Memory B cell (primary cell): ENCODE measurements around the gene CRLF1.
"Not testable (repeated sequence)": the region's sequence is repeated elsewhere in the genome, so short reads cannot be mapped to it uniquely, and the experiment has no call there.

ENCODE experiments used
- ATAC-seq: fragments of 150-1000 bp; cut with Tn5 transposase; 2 replicates; pipeline ENCODE4 v1.10.0; 2021; ENCODE audit warnings: low read depth, mild to moderate bottlenecking, moderate library complexity
- DNase-seq, 2 donors: peaks; one replicate each; pipeline ENCODE4 v3.0.0; 2022; ENCODE audit warnings: low spot score in 2 of 2
- H3K27ac Mint-ChIP-seq: one replicate; pipeline ENCODE4 v1.8.0; 2022; ENCODE audit warnings: mild to moderate bottlenecking, moderate library complexity, mixed read lengths
- H3K27me3 Mint-ChIP-seq: one replicate; pipeline ENCODE4 v1.8.0; 2022; ENCODE audit warnings: mixed read lengths
- H3K36me3 Mint-ChIP-seq: one replicate; pipeline ENCODE4 v1.8.0; 2022; ENCODE audit warnings: mild to moderate bottlenecking, mixed read lengths
- H3K4me1 Mint-ChIP-seq: one replicate; pipeline ENCODE4 v1.8.0; 2022; ENCODE audit warnings: mixed read lengths
- H3K4me3 Mint-ChIP-seq: one replicate; pipeline ENCODE4 v1.8.0; 2022; ENCODE audit warnings: mild to moderate bottlenecking, moderate library complexity, mixed read lengths
- H3K9me3 Mint-ChIP-seq: one replicate; pipeline ENCODE4 v1.8.0; 2022; ENCODE audit warnings: mixed read lengths

The CRLF1 gene

GRCh38 chr19:18608102-18608804 is 1.7 kb upstream of the CRLF1 start:
- H3K9me3 Mint-ChIP-seq = no peaks in the 10 kb centered on the region
- no peaks in the 10 kb centered on the region for H3K36me3 Mint-ChIP-seq
- peaks cover 20% of the 10 kb centered on the region for H3K4me1 Mint-ChIP-seq
- DNase-seq = no peak
- H3K4me3 Mint-ChIP-seq = no peak overlapping the region
- H3K27ac Mint-ChIP-seq = no peak overlapping the region
- peaks cover 29% of the 10 kb centered on the region for H3K27me3 Mint-ChIP-seq
- no peak for ATAC-seq

DNA sequence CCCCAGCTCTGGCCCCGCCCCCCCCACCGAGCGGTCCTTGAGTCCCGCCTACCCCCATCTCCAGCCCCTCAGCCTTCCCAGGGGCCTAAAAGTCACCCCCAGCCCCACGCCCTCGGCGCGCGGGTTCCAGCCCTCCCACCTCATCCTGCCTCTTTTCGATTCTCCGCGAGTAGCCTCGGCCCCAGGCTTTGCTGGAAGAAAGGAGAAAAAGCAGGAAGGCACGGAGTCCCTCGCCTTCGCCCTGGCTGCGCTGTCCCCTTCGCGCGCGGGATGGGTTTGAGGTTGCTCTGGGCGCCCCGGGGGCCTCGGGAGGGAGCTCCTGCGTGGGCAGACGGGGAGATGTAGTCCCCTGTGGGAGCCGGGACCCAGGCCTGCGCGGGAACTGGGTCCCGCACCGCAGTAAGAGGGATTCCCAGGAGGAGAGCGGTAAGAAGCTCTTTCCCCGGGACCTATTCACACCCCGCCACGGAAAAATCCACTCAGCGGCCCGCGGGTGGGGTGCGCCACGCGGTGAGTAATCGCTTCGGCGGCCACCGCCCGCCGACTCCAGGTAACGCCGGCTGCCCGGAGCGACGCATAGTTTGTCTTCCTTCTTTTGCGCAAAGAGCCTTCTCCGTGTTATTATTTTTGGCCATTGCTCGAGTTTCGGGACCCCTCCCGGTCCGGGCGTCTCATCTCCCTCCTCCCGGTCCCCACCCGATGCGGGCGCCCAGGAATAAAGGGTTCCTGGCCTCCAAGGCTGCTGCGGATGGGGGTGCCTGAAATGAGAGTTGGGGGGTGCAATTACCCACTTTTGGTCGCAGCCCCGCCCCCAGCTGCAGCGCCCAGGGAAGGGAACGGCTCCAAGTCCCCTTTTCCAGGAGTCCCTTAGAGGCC is 865 bp upstream of the CRLF1 start:
- Mint-ChIP-seq H3K27ac (no peak overlapping the region), H3K36me3 (no peaks in the 10 kb centered on the region), H3K9me3 (no peaks in the 10 kb centered on the region), H3K4me3 (peak overlapping the region; percentile 77), H3K27me3 (peaks cover 30% of the 10 kb centered on the region), H3K4me1 (peaks cover 21% of the 10 kb centered on the region)
- no peak for DNase-seq
- ATAC-seq = no peak

DNA sequence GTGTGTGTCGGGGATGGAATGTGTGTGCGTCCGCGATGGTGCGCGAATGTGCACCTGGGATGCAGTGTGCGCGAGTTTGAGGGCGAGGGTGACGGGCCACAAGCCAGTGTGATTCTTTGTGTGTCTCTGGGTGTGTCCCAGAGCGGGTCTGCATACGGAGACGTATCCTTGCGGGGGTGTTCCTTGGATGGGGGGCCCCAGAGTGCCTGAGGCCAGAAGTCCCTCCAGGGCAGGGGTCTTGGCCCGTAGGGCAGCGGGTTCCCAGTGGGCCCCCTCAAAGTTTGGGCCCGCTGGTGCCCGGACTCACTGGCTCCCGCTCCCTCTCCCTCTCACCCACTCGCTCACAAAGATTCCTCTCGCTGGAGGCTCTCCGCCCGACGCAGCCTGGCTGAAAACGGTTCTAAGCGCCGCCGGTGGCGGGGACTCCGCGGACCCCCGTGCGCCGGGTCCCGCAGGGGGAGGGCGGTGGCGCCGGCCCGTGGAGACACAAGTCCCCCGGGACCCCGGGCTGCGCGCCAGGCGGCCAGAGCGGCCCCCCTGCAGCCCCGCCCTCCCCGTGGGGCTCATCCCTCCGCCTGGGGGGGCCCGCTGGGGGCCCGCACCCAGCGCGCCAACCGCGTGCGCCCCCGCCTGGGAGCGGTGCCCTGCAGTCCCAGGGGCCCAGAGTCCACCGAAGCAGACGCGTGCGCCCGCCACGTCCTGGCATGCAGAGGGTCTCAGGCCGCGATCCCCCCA is 886 bp downstream of the CRLF1 start:
- Mint-ChIP-seq H3K27ac (no peak overlapping the region), H3K4me3 (peak overlapping the region; percentile 72), H3K36me3 (no peaks in the 10 kb centered on the region), H3K4me1 (peaks cover 11% of the 10 kb centered on the region), H3K9me3 (no peaks in the 10 kb centered on the region), H3K27me3 (peaks cover 33% of the 10 kb centered on the region)
- ATAC-seq (no peak), DNase-seq (no peak)

DNA sequence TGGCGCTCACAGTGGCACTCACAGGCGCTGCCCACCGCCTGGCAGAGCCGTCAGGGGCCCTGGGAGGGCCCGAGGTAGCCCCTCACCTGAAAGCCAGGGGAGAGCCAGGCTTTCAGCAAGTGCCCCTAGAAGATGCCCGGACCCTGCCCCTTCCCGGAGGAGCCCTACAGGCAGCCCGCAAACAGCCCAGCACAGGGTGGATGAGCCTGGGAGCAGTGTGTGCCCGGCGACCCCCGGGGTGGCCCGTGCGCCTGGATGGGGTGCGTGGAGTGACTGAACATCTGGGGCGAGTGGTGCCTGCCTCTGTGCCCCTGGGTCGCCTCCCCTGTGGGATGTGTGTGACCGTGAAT is 1.4 kb downstream of the CRLF1 start:
- peak overlapping the region; percentile 72 for H3K4me3 Mint-ChIP-seq
- peaks cover 33% of the 10 kb centered on the region for H3K27me3 Mint-ChIP-seq
- H3K36me3 Mint-ChIP-seq = no peaks in the 10 kb centered on the region
- ATAC-seq (no peak), DNase-seq (no peak)
- H3K9me3 Mint-ChIP-seq = no peaks in the 10 kb centered on the region
- peaks cover 11% of the 10 kb centered on the region for H3K4me1 Mint-ChIP-seq
- no peak overlapping the region for H3K27ac Mint-ChIP-seq

- peaks cover 11% of the 10 kb centered on the region for H3K4me1 Mint-ChIP-seq
- no peak for ATAC-seq
Observed at GRCh38 chr19:18604820-18605159, 1.8 kb downstream of the CRLF1 start.

GRCh38 chr19:18603958-18604819 is 2.4 kb downstream of the CRLF1 start:
- Mint-ChIP-seq H3K4me3 (no peak overlapping the region), H3K27ac (no peak overlapping the region), H3K4me1 (peaks cover 10% of the 10 kb centered on the region), H3K36me3 (no peaks in the 10 kb centered on the region), H3K27me3 (peaks cover 32% of the 10 kb centered on the region), H3K9me3 (no peaks in the 10 kb centered on the region)
- ATAC-seq = no peak
- DNase-seq = no peak

More at GRCh38 chr19:18604820-18605159, 1.8 kb downstream of the CRLF1 start:
- Mint-ChIP-seq H3K36me3 (no peaks in the 10 kb centered on the region), H3K4me3 (no peak overlapping the region), H3K27me3 (peaks cover 33% of the 10 kb centered on the region), H3K9me3 (no peaks in the 10 kb centered on the region), H3K27ac (no peak overlapping the region)
- DNase-seq = no peak

DNA sequence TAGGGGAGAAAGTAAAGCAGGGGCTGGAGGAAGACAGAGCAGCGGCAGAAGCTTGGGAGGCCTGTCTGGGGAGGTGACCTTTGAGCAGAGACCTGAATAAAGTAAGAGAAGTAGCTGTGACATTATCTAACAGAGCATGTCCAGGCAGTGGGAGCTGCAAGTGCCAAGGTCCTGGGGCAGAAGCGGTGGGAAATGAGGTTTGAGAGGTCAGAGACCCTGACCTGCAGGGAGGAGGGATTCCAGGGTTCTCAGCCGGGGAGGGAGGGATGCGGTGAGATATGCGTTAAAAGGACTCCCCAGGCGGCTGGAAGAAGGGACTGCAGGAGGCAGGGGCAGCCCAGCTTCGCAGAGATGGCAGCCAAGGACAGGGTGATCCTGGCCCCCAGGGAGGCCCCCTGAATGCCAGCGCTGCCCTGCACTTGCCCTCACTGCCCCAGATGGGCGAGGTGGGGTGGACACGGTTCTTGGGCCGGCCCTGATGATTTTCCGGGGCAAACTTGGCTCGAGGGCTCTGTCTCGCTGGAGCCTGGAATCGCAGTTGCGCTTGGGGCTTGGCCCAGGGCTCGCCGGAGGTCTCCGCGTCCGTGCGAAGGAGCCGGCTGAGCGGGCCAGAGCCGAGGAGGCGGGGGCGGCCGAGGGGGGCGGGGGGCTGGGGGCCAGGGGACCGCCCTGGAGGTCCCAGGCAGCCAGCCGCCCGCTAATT is 3.2 kb downstream of the CRLF1 start:
- H3K27ac Mint-ChIP-seq = no peak overlapping the region
- H3K4me1 Mint-ChIP-seq = peaks cover 7% of the 10 kb centered on the region
- no peak overlapping the region for H3K4me3 Mint-ChIP-seq
- DNase-seq = no peak
- peaks cover 26% of the 10 kb centered on the region for H3K27me3 Mint-ChIP-seq
- H3K9me3 Mint-ChIP-seq = no peaks in the 10 kb centered on the region
- peak; percentile 69 for ATAC-seq
- H3K36me3 Mint-ChIP-seq = no peaks in the 10 kb centered on the region

DNA sequence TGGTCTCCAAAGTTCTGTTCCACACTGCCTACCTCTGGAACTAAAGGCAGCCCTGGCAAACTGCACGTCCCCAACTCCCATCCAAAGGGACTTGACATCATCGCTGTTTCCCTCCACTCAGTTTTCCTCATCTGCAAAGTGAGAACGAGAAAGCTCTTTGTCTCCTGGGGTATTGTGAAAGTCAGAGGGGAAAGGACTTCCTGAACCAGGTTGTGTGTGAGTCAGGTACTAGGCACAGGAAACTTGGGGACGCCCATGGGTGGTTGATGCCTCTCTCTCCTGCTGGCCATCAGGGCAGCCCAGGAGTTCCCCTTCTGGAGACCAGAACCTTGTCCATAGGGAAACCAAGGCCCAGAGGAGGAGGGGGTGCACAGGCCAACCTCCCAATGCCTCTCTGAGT is 4.7 kb downstream of the CRLF1 start:
- peaks cover 7% of the 10 kb centered on the region for H3K4me1 Mint-ChIP-seq
- ATAC-seq = no peak
- no peak overlapping the region for H3K4me3 Mint-ChIP-seq

GRCh38 chr19:18600692-18601397 is 5.8 kb downstream of the CRLF1 start:
- H3K27ac Mint-ChIP-seq, H3K9me3 Mint-ChIP-seq, DNase-seq, ATAC-seq, H3K4me1 Mint-ChIP-seq, H3K4me3 Mint-ChIP-seq, H3K36me3 Mint-ChIP-seq: not testable (repeated sequence)
- peaks cover 19% of the 10 kb centered on the region for H3K27me3 Mint-ChIP-seq

More for the DNA sequence above, 4.7 kb downstream of the CRLF1 start:
- DNase-seq = no peak
- Mint-ChIP-seq H3K9me3 (no peaks in the 10 kb centered on the region), H3K36me3 (no peaks in the 10 kb centered on the region), H3K27ac (no peak overlapping the region), H3K27me3 (peaks cover 19% of the 10 kb centered on the region)

DNA sequence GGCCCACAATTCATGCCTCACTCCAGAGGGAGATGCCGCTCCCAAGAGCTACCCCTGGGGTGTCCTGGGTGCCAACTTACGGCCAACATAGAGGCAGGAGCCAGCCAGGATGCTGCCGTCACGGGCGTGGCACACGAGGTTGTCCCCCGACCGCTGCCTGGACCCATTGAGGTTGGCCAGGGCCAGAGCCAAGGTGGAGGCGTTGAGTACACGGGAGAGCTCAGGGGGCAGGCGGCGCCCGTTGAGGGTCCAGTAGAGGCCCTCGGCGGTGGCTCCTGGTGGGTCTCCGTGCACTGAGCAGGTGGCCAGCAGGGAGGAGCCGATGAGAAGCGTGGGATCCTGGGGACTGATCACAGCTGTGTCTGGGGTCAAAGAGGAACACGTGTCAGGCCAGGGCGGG is 7.1 kb downstream of the CRLF1 start:
- Mint-ChIP-seq H3K9me3 (no peaks in the 10 kb centered on the region), H3K4me3 (no peak overlapping the region), H3K27ac (no peak overlapping the region), H3K27me3 (peaks cover 16% of the 10 kb centered on the region), H3K36me3 (no peaks in the 10 kb centered on the region), H3K4me1 (peaks cover 11% of the 10 kb centered on the region)
- ATAC-seq = no peak
- DNase-seq = no peak

DNA sequence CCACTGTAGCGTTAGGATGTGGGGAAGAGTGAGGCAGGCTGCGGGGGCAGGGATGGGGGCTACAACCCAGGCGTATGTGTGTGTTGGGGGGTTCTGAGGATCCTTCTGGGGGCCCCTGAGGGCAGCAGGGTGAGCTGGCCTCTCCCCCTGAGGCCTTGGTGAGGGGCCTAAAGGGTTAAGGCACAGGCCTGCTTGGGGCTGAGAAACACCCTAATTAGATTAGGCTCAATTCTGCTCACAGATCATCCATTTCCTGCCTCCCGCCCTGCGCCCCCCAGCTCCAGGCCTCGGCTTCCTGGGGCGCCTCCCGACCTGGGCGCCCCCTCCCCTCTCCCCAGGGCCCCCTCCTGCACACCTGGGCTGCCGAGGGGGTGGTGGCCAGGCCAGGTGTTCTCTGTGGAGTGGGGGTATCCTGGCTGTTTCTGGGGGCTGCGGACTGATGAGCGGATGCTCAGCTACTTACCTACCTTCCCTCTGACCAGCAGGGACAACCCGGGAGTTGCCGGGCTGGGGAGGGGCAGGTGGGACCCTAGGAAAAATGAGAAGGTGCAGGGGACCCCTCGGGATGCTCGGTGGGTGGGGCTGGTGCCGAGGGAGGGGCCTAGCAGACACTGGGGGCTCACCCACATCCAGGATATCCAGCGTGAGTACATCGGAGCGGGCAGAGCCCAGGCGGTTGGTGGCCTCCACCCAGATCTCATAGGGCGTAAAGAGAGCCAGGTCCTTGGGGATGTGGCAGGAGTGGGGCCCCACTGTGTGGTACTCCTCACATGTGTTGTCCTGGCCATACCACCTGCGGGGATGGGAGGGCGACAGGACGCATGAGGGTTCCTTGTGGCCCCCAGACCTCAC is 8.6 kb downstream of the CRLF1 start:
- no peak for DNase-seq
- no peaks in the 10 kb centered on the region for H3K9me3 Mint-ChIP-seq
- no peak for ATAC-seq
- H3K27me3 Mint-ChIP-seq = peaks cover 12% of the 10 kb centered on the region
- no peak overlapping the region for H3K4me3 Mint-ChIP-seq
- no peaks in the 10 kb centered on the region for H3K36me3 Mint-ChIP-seq
- H3K27ac Mint-ChIP-seq = no peak overlapping the region
- H3K4me1 Mint-ChIP-seq = peaks cover 8% of the 10 kb centered on the region

GRCh38 chr19:18596752-18597157 is 9.8 kb downstream of the CRLF1 start:
- Mint-ChIP-seq H3K4me3 (no peak overlapping the region), H3K27ac (no peak overlapping the region), H3K36me3 (no peaks in the 10 kb centered on the region), H3K27me3 (peaks cover 7% of the 10 kb centered on the region), H3K4me1 (peaks cover 7% of the 10 kb centered on the region), H3K9me3 (no peaks in the 10 kb centered on the region)
- ATAC-seq = no peak
- no peak for DNase-seq
